GM12878 (cell line): ENCODE measurements around the gene CD3D. TPM values are rescaled to one million over a fixed set of nuclear protein-coding genes. Genes with fewer than 3 reads are reported as not detected.

Source experiments
- ATAC-seq: fragments of 200-7000 bp; cut with Tn5 transposase; 3 replicates; pipeline ENCODE4 v1.9.1; 2020; ENCODE audit warnings: mild to moderate bottlenecking, moderate library complexity
- BruUV-seq: library from RNA; stranded (reverse); fragments of 400-500 nt; replicated peaks from 2 replicates; lab custom pipeline; 2021; lab: Mats Ljungman, UMichigan
- CTCF ChIA-PET: fragments of 300-600 bp; sonication (Branson Sonifier 250); formaldehyde crosslinking; extraction: SDS; loops from one replicate; lab custom pipeline; 2021; ENCODE audit warnings: inconsistent platforms; lab: Yijun Ruan, JAX
- POLR2A ChIA-PET: fragments of 350-600 bp; formaldehyde crosslinking; extraction: SDS; loops from one replicate; lab custom pipeline; 2021; ENCODE audit warnings: inconsistent platforms; lab: Charles Lee
- RAD21 ChIA-PET: fragments of 300-600 bp; sonication (Branson Sonifier 250); formaldehyde crosslinking; loops from one replicate; lab custom pipeline; 2023; ENCODE audit warnings: antibody characterized with exemption; ENCODE audit not compliant: unreplicated experiment; lab: Charles Lee
- SMC1A ChIA-PET: fragments of 300-600 bp; sonication (Branson Sonifier 250); formaldehyde crosslinking; loops from one replicate; lab custom pipeline; 2023; ENCODE audit not compliant: unreplicated experiment, uncharacterized antibody; lab: Charles Lee
- DNase-seq: peaks from one replicate; pipeline ENCODE4 v3.0.0-alpha.2; 2011; ENCODE audit warnings: low read depth, low spot score
- FAIRE-seq: peaks from 3 replicates; lab custom pipeline; 2011; peaks lifted over from hg19 to GRCh38; lab: Jason Lieb, UNC
- H2AFZ ChIP-seq: 2 replicates; pipeline ENCODE4 v1.6.0; 2011; ENCODE audit warnings: low read depth, low read length, control low read depth; ENCODE audit not compliant: control insufficient read depth
- H3K27ac ChIP-seq: 2 replicates; pipeline ENCODE4 v1.5.1; 2011; ENCODE audit warnings: control low read depth; ENCODE audit not compliant: control insufficient read depth, insufficient read depth
- H3K27me3 ChIP-seq, 2 experiments: replicated peaks in 1 of 2; 2 replicates each; pipeline versions ENCODE4 v1.6.0 to v1.6.1; 2011; ENCODE audit warnings: low read length in 1 of 2; ENCODE audit not compliant: control insufficient read depth in 2 of 2, insufficient read depth in 2 of 2
- H3K36me3 ChIP-seq, 2 experiments: 2 replicates each; pipeline ENCODE4 v1.5.1; 2011; ENCODE audit warnings: low read length in 1 of 2; ENCODE audit not compliant: control insufficient read depth in 2 of 2, insufficient read depth in 2 of 2
- H3K4me1 ChIP-seq: 2 replicates; pipeline ENCODE4 v1.6.1; 2011; ENCODE audit warnings: mild to moderate bottlenecking, low read length, moderate library complexity, mixed read lengths; ENCODE audit not compliant: control insufficient read depth, insufficient read depth
- H3K4me2 ChIP-seq: 2 replicates; pipeline ENCODE4 v1.6.0; 2011; ENCODE audit warnings: control low read depth; ENCODE audit not compliant: control insufficient read depth, insufficient read depth
- H3K4me3 ChIP-seq: fragments of 200-600 bp; sonication (generic); 2 replicates; pipeline ENCODE4 v1.5.1; 2016
- H3K79me2 ChIP-seq: 2 replicates; pipeline ENCODE4 v1.6.0; 2011; ENCODE audit warnings: low read length; ENCODE audit not compliant: control insufficient read depth, insufficient read depth
- H3K9ac ChIP-seq: 2 replicates; pipeline ENCODE4 v1.8.0; 2011; ENCODE audit warnings: low read length, control low read depth, mixed read lengths; ENCODE audit not compliant: control insufficient read depth, insufficient read depth
- H3K9me3 ChIP-seq: replicated peaks from 3 replicates; pipeline ENCODE4 v1.5.1; 2011; ENCODE audit warnings: mild to moderate bottlenecking, low read length; ENCODE audit not compliant: control insufficient read depth, insufficient read depth
- H4K20me1 ChIP-seq: 2 replicates; pipeline ENCODE4 v1.6.0; 2011; ENCODE audit not compliant: control insufficient read depth, insufficient read depth
- BHLHE40 ChIP-seq, 2 experiments: fragments of 450-650 bp in 1 of 2; IDR thresholded peaks; 2 replicates each; pipeline ENCODE4 v1.6.1; 2011 to 2017; ENCODE audit warnings: low read depth in 2 of 2, borderline replicate concordance in 1 of 2, improper control_type of control experiment in 1 of 2, low read length in 1 of 2, mild to moderate bottlenecking in 1 of 2
- CREM ChIP-seq: IDR thresholded peaks from 2 replicates; pipeline ENCODE4 v1.6.1; 2014; ENCODE audit warnings: antibody characterized with exemption, low read depth
- HDAC2 ChIP-seq: fragments of 200-600 bp; sonication (generic); IDR thresholded peaks from 2 replicates; pipeline ENCODE4 v1.6.1; 2017
- KLF5 ChIP-seq: fragments of 450-650 bp; IDR thresholded peaks from 2 replicates; pipeline ENCODE4 v1.6.1; 2014; ENCODE audit warnings: mild to moderate bottlenecking; ENCODE audit not compliant: partially characterized antibody
- MYC ChIP-seq: IDR thresholded peaks from 2 replicates; pipeline ENCODE4 v1.6.1; 2011; ENCODE audit warnings: mild to moderate bottlenecking, low read length, moderate library complexity, inconsistent platforms; ENCODE audit not compliant: insufficient read depth, insufficient replicate concordance, insufficient read length, severe bottlenecking
- NBN ChIP-seq: fragments of 450-650 bp; IDR thresholded peaks from 2 replicates; pipeline ENCODE4 v1.6.1; 2016
- NKRF ChIP-seq: fragments of 450-650 bp; conservative IDR thresholded peaks from 2 replicates; pipeline ENCODE4 v1.6.1; 2017; ENCODE audit warnings: mild to moderate bottlenecking, moderate library complexity
- NR2C1 ChIP-seq: fragments of 450-650 bp; IDR thresholded peaks from 2 replicates; pipeline ENCODE4 v1.6.1; 2017; ENCODE audit warnings: antibody characterized with exemption, mild to moderate bottlenecking, moderate library complexity
- SP1 ChIP-seq: IDR thresholded peaks from one replicate; pipeline ENCODE4 v1.6.1; 2011; ENCODE audit warnings: low read depth, low read length
- SUPT20H ChIP-seq: IDR thresholded peaks from 2 replicates; pipeline ENCODE4 v1.6.1; 2011; ENCODE audit warnings: low read depth, mild to moderate bottlenecking, low read length, moderate library complexity, borderline replicate concordance; ENCODE audit not compliant: control insufficient read depth
- TCF7 ChIP-seq: IDR thresholded peaks from 2 replicates; pipeline ENCODE4 v1.6.1; 2014; ENCODE audit warnings: antibody characterized with exemption, borderline replicate concordance
- ZBED1 ChIP-seq: IDR thresholded peaks from 2 replicates; pipeline ENCODE4 v1.6.1; 2016; ENCODE audit warnings: borderline replicate concordance
- ZBTB40 ChIP-seq: fragments of 450-650 bp; IDR thresholded peaks from 2 replicates; pipeline ENCODE4 v1.6.1; 2016; ENCODE audit warnings: mild to moderate bottlenecking, moderate library complexity, borderline replicate concordance
- WGBS: methylation state at CpG from one replicate; pipeline ENCODE4 v1.1.6; 2016; ENCODE audit warnings: low lambda C conversion rate; ENCODE audit not compliant: insufficient replicate concordance, insufficient coverage; ENCODE audit errors: missing lambda C conversion rate; 5-methylcytosine and 5-hydroxymethylcytosine counted together
- in situ Hi-C: fragments of 300-500 bp; cut with MboI; formaldehyde crosslinking; loops from 9 replicates; pipeline ENCODE4 v1.14.3; 2018; ENCODE audit warnings: mixed read lengths
- intact Hi-C: fragments of 100-400 bp; cut with micrococcal nuclease; formaldehyde crosslinking; loops from one replicate; pipeline ENCODE4 v1.14.2; 2022; ENCODE audit not compliant: unreplicated experiment
- polyA plus RNA-seq, 11 experiments: library from polyadenylated mRNA; depleted of rRNA in 4 of 11; unstranded in 6 of 11; stranded (reverse) in 5 of 11; fragments of >200 nt; fragmentation: Nextera tagmentation in 4 of 11; fragmentation: Illumina TruSeq in 1 of 11; extraction: Ambion mirVana in 4 of 11; extraction: Trizol in 1 of 11; gene quantifications; 1 replicate in 1 of 11; 2 replicates in 10 of 11; pipeline versions ENCODE4 v1.2.1 to v1.2.3, GENCODE V29; 2011 to 2016; ENCODE audit warnings: inconsistent platforms in 2 of 11, missing spikeins in 2 of 11, low read depth in 1 of 11
- total RNA-seq, 4 experiments: library from RNA; depleted of rRNA in 3 of 4; stranded (reverse); fragments of >200 nt in 3 of 4; fragmentation: Illumina TruSeq in 1 of 4; extraction: Trizol in 1 of 4; gene quantifications; 2 replicates each; pipeline versions ENCODE4 v1.2.1 to v1.2.3, GENCODE V29; 2013 to 2021

The CD3D gene
- total and polyA plus RNA-seq, 10 of the 15 experiments (the other 5 are each of a cell fraction or from before 2014, with no cell fraction given) = 0.13 to 0.69 (median 0.29) TPM; not detected in 6

GRCh38 chr11:118382954-118383353, 40.4 kb upstream of the CD3D start:
- Histone ChIP-seq H3K36me3 (peaks cover 9 to 48% of the 10 kb centered on the region in 2 experiments), H3K4me1 (no peaks in the 10 kb centered on the region), H3K27me3 (no peaks in the 10 kb centered on the region), H3K4me2 (no peak overlapping the region), H3K79me2 (no peaks in the 10 kb centered on the region), H2AFZ (no peak overlapping the region), H3K4me3 (no peak overlapping the region), H4K20me1 (no peaks in the 10 kb centered on the region), H3K9me3 (no peaks in the 10 kb centered on the region), H3K9ac (no peak overlapping the region), H3K27ac (no peak overlapping the region)
- no peak for DNase-seq
- ATAC-seq = no peak
- in situ Hi-C loops (loop anchor here (25.0 kb wide), 1 partner anchor 104 kb away; no protein-coding TSS in a partner anchor), intact Hi-C loops (no loop called here)
- 100% methylated on average over 3 of the region's 3 CpGs for WGBS
- no TSS peak for BruUV-seq
- no peak for TF ChIP-seq TCF7
- TF ChIP-seq SUPT20H = no peak
- no peak for TF ChIP-seq NKRF
- TF ChIP-seq MYC = no peak
- TF ChIP-seq CREM = no peak
- TF ChIP-seq ZBED1 = no peak
- TF ChIP-seq NBN = no peak
- TF ChIP-seq ZBTB40 = no peak
- TF ChIP-seq KLF5 = no peak
- TF ChIP-seq HDAC2 = no peak
- no peak for TF ChIP-seq NR2C1
- TF ChIP-seq SP1 = no peak
- no peak for TF ChIP-seq BHLHE40 (IDR thresholded peaks at IDR 0.05; ENCODE audit: borderline replicate concordance in 1 of 2, low read depth in 2 of 2, low read length in 1 of 2)
- ChIA-PET CTCF (no interaction called here), SMC1A (no interaction called here), RAD21 (no interaction called here), POLR2A (no interaction called here)
- no peak for FAIRE-seq
